TTC549 (cell line): Measurements from ENCODE around the gene SCN4B.
A peak's percentile ranks its signal among the peaks of the same experiment; 100 is the strongest.
"Not testable (repeated sequence)": the region's sequence is repeated elsewhere in the genome, so short reads cannot be mapped to it uniquely, and the experiment has no call there.

ENCODE experiments used
- FAIRE-seq: peaks from 2 replicates; lab custom pipeline; 2012; peaks lifted over from hg19 to GRCh38; lab: Jason Lieb, UNC

The SCN4B gene, protein sequence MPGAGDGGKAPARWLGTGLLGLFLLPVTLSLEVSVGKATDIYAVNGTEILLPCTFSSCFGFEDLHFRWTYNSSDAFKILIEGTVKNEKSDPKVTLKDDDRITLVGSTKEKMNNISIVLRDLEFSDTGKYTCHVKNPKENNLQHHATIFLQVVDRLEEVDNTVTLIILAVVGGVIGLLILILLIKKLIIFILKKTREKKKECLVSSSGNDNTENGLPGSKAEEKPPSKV

DNA sequence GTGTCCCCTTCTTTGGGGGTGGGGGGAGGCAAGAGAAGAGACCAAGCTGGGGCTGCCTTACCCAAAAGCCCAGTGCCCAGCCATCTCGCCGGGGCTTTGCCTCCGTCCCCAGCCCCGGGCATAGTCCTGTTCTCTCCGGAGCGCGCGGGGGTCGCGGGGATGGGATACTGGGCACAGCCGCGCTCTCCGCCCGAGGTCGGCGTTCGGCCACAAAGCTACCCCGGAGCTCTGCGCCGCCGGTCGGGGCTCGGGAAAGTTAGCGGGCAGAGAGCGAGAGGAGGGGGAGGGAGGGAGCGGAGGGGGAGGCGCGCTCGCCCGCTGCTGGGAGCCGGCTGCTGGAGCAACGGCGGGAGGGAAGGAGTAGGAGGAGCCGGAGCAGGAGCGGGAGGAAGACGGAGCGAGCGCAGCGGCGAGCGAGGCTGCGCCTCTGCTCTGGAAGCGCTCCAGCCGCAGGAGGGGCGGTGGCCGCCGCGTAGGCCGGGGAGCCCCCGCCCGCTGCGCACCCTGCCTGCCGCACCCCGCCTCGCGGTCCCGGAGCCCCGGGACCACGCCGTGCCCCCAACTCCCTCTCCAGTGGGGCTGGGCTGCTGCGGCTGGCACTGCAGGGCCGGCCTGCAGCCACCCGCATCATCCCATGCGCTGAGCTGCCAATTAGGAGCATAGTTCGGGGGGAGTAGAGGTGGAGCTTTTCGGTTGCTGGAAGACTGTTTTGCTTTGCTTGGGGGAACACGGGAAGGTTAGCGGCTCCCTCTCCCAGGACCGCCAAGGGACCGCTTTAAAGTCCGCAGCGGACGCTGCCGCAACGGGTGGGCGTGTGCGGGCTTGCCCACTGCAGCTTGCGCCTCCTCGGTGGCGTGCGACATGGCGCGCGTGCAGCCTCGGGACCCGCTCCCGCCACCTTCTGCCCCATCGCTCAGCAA lies at the start of gene SCN4B:
SCN4B (minus strand) TSS at position 272 of the 920 bp plus-strand sequence; CDS start at position 122, 150 bp downstream.
- no peak for FAIRE-seq

DNA sequence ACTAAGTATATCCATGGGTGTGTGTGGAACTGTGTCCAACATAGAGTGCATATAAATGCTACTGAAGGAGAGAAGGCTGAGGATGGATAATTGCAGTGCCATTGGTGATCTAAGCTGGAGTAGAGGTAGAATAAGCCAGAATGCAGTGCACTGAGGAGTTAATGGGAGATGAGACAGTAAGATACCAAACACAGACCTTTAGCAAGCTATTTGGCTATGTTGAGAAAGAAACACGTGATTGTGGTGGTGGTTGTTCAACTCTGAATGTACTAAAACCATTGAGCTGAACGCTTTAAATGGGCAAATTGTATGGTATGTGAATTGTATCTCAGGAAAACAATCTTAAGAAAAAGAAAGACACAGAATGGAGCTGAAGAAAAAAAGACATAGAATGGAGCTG lies 49.3 kb upstream of the SCN4B start:
- no peak for FAIRE-seq

DNA sequence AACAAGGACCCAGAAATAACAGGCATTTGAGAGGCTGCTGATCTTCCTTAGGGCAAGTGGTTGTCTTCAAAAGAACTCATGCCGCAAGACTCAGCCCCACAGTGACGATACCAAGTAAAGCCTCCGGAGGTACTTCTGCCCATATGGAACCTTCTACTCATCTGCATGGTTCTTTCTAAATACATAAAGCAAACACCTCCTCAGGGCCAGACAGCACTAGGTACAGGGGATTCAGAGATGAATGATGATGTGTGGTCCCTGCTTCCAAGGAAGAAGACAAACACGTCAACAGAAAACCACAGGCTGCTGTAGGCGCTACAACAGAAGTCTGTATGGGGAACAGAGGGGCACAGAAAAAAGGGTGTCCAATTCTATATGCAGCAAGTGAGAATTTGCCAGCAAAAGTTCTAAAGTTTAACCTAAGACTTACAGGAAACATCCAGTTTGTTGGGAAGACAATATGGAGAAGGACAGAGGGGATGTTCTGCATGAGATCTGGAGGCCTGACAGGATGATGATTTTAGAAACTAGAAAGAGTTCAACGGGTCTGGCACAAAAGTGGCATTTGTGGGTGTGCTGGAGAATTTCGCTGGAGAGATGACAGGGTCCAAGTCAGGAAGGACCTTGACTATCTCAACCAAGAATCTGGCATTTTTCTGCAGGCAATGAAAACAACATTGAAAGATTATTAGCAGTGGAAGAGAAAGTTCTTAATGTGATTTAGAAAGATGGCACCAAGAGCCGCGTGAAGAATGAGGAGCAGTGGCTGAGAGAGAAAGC lies 48.5 kb upstream of the SCN4B start:
- no peak for FAIRE-seq

DNA sequence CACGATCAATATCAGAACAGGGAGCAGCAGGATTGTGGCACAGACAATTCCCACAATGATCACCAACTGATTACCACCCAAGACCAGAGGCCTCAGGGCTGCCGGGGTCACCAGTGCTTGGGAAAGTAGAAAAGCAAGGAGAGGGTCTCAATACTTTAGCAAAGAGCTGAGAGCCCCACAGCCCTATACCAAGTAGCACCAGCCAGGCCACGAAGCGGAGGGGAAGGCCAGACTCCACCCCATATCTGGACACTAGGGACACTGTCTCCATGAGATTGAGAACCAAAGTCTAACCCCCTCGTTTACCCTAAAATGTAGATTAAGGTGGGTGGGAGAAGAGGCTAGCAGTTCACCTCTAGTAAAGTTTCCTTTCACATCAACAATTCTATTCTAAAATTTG lies 47.9 kb upstream of the SCN4B start:
- no peak for FAIRE-seq

DNA sequence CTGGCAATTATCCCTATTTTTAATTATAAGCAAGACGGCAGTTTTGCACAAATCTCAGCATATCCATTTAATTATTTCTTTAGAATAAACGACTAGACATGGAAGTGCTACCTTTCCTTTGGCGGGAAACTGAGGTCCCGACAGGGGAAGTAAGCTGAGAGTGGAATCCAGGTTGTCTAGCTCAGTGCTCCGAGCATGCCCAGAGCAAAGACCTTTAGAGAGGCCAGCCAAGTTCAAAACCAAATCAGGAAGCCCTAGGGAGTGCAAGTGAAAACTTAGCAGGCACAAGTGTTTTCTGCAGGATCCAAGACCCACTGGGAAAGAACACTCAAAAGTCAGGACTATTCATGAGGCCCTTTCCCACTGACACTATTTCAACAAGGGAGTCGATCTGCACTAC lies 46.5 kb upstream of the SCN4B start:
- no peak for FAIRE-seq

DNA sequence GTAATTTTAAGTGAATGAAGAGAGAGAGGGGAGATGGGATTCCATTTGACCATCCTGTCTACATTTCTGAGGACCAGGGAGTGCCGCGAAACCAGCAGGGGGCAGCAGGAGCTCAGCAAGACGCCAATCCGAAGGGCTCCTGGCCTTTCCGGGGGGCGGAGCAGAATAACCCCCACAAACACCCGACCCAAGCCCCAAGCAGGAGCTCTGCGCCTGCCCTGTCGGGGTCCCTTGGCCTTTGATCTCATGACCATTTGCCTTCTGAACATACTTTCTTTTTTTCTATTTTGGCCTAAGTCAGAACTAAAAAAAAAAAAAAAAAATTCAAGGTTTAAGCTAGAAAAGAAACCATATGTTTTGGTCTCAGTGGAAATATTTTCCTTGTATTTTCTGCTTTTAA lies 45.7 kb upstream of the SCN4B start:
- no peak for FAIRE-seq

DNA sequence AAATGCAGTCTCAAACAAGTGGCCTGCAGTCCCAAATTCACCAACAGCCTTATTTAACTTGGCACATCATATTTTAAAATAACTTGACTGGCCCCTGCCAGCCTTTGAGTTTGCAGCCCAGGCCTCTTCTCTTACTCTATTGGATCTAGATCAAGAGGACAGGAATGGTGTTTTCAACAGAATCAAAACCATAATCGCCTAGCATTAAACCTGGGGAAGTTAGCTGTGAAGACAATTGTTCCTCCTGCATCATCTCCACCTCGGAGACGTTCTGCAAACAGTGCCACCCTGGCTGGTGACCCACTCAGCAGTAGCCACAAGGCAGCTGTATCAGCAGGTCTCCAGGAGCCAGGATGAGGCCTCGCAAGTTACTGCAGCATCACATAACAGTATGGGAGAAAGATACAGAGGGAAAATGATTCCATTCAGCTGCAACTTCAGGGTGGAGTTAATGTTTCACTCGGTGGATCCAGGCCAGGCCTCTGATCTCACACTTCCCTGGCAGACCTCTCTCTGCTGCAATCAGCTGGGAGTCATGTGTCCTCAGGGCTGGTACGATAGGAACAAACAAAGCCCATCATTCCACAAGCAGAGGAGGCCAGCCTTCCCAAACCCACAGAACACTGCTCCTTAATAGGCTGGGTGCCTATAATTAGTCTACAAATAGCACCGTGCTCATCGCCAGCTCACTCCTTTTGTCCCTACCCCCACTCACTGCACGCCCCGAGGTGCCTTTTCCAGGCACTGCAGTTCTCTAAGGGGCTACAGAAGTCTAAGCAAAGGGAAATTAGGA lies 42.4 kb upstream of the SCN4B start:
- no peak for FAIRE-seq

DNA sequence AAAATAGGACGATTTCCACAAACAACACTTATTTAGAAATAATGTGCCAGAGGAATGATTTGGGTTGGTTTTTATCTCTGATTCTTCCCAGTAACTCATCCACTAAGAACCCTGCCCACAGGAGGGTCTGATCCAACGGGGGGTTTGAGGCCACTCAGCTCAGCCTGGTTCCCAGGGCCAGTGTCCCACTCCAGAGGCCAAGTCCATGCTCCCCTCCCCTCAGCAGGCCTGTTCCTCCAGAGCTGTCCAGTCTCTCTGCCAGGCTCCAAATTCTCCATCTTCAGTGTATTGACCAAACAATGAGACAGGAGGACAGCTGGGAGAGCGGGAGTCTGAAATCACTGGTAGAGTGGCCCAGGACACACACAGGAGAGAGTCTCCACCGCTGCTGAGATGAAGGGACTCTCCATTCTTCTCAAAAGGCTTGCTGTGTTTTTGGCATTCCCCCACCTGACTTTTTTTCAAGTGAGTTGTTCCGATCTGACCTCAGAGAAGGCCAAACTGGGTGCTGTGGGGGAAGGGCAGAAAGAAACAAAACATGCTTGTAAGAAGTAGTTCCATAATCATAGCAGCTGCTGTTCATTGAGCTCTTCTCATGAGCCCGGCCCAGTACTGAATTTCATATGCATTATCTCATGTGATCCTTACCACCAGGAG lies 41.4 kb upstream of the SCN4B start:
- FAIRE-seq, result no peak

DNA sequence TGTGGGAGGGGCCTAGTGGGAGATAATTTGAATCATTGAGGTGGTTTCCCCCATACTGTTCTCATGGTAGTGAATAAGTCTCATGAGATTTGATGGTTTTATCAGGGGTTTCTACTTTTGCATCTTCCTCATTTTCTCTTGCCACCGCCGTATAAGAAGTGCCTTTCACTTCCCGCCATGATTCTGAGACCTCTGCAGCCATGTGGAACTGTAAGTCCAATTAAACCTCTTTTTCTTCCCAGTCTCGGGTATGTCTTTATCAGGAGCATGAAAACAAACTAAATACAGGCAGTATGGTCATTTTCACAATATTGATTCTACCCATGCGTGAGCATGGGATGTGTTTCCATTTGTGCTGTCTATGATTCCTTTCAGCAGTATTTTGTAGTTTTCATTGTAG lies 40.2 kb upstream of the SCN4B start:
- FAIRE-seq, result not testable (repeated sequence)

DNA sequence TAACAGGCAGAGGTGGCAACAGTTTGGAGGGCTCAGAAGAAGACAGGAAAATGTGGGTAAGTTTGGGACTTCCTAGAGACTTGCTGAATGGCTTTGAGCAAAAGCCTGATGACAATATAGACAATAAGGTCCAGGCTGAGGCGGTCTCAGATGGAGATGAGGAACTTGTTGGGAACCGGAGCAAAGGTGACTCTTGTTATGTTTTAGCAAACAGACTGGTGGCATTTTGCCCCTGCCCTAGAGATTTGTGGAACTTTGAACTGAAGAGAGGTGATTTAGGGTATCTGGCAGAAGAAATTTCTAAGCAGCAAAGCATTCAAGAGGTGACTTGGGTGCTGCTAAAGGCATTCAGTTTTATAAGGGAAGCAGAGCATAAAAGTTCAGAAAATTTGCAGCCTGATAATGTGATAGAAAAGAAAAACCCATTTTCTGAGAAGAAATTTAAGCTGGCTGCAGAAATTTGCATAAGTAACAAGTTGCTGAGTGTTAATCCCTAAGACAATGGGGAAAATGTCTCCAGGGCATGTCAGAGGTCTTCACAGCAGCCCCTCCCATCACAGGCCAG lies 38.4 kb upstream of the SCN4B start:
- not testable (repeated sequence) for FAIRE-seq

DNA sequence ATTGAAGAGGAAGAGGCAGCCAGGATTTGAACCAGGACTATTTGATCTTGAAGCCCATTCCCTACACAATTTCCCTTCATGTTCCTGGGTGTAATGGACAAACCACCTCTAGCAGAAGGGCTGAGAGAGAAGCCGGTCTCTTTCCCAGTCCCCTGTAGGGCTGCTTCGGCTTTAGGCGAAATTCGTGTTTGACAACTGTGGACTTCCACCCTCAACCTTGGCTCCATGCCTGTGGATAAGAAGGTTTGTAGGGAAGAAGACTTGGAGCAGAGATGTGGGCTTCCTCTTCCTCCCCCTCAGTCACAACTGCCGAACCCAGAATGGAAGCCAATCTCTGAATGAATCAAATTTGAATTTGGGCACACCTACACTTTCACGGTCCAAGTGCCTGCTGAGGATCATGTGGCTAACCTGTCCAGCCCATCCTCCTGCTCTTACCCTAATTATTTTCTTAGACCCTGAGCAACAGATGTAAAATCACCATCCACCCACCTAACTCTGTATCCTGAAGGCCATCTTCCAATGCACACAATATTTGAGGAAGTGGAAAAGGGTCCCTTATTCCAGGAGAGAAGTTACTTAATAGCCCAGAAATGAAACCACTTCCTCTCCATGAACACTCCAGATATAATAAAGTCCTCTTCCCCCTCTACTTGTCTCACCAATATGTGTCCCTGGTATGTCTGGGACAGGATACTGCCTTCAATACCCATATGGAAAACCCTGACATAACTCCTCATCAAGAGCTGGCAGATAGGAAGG lies 33.9 kb upstream of the SCN4B start:
- no peak for FAIRE-seq

DNA sequence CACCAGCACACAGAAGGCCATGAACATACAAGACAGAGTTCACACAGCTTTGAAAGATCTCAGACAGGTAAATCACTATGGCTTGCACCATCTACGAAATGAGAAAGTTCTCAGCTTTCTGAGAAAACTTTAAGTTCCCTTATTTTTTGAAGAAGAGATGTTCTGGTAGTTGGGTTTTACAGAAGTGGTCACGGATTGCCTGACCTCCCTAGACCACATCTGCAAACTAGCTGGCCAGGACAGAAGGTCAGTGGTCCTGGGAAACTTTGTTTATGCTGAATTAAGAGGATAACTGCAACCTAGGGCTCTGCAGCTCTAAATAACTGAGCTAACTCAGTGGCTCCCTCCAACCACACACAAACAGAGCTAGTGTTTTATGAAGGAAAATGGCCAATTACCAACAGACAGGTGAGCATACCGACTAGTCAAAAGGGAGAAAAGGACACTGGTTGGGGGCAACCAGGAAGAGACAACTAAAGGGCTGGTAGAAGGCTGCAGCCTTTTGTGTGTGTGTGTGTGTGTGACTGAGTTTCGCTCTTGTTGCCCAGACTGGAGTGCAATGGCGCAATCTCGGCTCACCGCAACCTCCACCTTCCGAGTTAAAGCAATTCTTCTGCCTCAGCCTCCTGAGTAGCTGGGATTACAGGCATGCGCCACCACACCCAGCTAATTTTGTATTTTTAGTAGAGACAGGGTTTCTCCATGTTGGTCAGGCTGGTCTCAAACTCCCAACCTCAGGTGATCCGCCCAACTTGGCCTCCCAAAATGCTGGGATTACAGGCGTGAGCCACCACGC lies 32.4 kb upstream of the SCN4B start:
- no peak for FAIRE-seq

DNA sequence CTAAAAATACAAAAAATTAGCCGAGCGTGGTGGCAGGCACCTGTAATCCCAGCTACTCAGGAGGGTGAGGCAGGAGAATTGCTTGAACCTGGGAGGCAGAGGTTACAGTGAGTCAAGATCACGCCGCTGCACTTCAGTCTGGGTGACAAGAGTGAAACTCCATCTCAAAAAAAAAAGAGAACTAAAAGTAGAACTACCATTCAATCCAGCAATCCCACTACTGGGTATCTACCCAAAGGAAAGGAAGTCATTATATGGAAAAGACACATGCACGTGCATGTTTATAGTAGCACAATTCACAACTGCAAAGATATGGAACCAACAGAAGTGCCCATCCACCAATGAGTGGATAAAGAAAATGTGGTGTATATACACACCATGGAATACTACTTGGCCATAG lies 31.1 kb upstream of the SCN4B start:
- FAIRE-seq, result not testable (repeated sequence)

DNA sequence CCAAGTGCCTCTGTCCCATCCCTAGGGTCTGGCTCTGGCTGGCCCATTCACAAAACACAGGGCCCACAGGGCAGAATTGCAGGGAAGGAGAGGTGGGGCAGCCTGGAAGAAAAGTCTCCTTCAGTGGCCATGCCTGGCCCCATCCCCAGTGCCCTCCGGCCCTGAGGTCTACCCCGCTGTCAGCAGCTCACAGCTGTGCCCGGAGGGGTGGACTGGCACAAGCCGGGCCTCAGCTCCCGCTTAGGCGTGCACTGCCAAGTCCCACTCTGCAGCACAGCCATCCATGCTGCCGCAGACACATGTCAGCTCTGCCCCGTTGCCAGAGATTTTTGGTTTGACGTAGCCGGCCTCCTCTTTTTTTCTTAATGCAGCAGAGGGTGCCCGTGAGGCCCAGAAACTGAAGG lies 27.7 kb upstream of the SCN4B start:
- FAIRE-seq, result no peak

DNA sequence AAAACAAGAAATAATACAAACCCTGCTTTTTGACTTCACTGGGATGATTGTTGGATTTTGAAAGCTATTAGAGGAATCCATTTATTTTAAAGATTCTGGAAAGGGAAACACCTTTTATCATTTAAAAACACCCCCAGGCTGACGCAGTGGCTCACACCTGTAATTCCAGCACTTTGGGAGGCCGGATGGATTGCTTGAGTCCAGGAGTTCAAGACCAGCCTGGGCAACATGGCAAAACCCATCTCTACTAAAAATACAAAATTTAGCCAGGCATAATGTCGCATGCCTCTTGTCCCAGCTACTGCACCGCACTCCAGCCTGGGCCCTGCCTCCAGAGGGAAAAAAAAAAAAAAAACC lies 24.1 kb upstream of the SCN4B start:
- no peak for FAIRE-seq

DNA sequence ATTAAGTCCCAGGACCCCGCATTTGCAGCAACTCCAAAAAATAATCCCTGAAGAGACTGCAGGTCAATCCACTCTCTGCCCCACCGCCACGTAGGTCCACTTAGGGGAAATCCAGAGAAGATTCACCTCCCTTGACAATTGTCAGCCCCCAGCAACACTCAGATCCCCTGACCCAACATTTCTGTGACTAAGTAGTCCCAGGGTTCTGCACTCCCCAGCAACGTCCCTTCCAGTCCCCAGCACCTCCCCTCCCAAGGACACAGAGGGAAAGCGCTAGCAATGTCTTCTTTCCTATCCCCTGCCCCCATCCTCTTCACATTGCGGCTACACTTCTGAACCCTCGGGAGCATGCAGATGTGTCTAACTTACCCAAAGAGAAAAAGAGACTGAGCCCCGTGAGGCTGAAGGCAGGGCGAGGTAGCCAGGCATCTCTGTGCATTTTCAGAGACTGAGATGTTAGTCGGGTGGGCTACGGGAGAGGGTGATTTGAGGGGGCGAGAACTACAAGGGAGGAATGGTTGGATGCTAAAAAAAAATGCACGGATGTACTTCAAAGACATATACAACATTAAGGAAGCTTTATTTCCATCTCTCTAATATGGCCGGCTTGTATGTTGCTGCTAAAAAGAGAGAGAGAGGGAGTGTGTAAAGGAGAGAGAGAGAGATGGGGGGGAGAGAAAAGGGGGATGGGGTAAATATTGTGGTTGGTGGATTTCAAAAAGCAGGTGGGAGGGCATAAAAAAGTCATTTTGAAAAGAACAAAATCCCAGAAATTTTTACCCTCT lies 23.6 kb upstream of the SCN4B start, which contains the start of gene SCN2B:
SCN2B (minus strand) TSS at position 647 of the 785 bp plus-strand sequence; CDS start at position 439, 208 bp downstream.
- FAIRE-seq, result peak; percentile 79

DNA sequence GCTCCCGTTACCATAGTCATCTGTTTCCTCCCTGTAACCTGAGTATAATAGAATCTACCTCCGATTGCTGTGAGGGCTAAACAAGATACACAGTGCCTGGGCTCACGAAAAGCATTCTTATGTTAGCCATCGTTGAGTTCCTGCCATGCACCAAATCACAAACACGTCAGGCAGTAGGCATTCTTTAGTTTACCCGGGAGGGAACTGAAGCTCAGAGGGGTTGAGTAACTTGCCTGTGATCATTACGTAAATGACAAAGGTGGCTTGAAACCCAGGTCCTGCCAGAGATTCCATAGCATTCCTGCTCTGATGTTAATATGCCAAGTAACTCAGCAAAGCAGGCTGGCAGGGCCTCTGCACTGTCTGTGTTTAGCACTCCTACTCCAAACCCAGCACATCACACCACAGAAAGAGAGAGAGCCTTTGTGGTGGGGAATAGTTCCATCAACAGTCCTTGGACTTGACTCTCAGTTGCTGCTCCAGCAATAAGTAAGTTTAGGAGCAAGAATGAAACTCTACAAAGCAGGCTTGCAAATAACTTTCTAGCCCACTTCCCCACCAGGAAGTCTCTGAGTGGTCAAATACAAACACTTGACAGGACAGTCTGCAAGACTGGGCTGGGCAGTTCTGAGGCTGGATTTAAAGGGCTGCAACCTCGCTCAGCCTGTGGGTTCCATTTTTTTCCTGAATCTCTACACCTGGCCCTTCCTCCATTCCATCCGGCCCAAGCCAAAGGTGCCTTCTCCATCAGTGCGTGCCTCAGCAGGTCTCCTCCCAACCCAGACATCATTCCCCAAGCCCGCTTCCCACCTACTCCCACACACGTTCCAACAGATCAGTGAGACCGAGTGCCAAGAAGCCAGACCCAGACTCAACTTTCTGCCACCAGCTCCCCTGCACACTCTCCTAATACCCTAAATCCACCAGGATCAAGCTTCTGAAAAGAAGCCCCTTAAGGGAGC lies 22.7 kb upstream of the SCN4B start:
- FAIRE-seq, result no peak
